Thymus (tissue), 11 donors: ENCODE measurements around the gene HEATR5B. TPM values are rescaled to one million over a fixed set of nuclear protein-coding genes. Genes with fewer than 3 reads are reported as not detected.

Experiments
- DNase-seq, 9 donors: peaks; one replicate each; pipeline ENCODE4 v3.0.0-alpha.2; 2013; ENCODE audit warnings: low spot score in 9 of 9, low read depth in 6 of 9, missing footprints in 1 of 9
- H3K27ac ChIP-seq, 2 donors: one replicate each; pipeline ENCODE4 v1.5.1; 2013; ENCODE audit warnings: control low read depth in 1 of 2, low read depth in 1 of 2, low read length in 1 of 2, mild to moderate bottlenecking in 1 of 2, moderate library complexity in 1 of 2
- H3K27me3 ChIP-seq, 2 donors: one replicate each; pipeline ENCODE4 v1.5.1; 2013; ENCODE audit warnings: low read length in 1 of 2; ENCODE audit not compliant: control insufficient read depth in 2 of 2, insufficient read depth in 1 of 2
- H3K36me3 ChIP-seq, 2 donors: one replicate each; pipeline ENCODE4 v1.5.1; 2013; ENCODE audit warnings: low read length in 1 of 2, mild to moderate bottlenecking in 1 of 2, moderate library complexity in 1 of 2; ENCODE audit not compliant: control insufficient read depth in 2 of 2, insufficient read depth in 2 of 2
- H3K4me1 ChIP-seq, 2 donors: one replicate each; pipeline ENCODE4 v1.5.1; 2013; ENCODE audit warnings: low read length in 2 of 2; ENCODE audit not compliant: control insufficient read depth in 2 of 2, insufficient read depth in 2 of 2
- H3K4me3 ChIP-seq, 2 donors: one replicate each; pipeline ENCODE4 v1.5.1; 2013; ENCODE audit warnings: low read length in 2 of 2, control low read depth in 1 of 2, mild to moderate bottlenecking in 1 of 2
- H3K9me3 ChIP-seq, 2 donors: one replicate each; pipeline ENCODE4 v1.5.1; 2013; ENCODE audit warnings: low read length in 1 of 2, mild to moderate bottlenecking in 1 of 2; ENCODE audit not compliant: control insufficient read depth in 2 of 2, insufficient read depth in 1 of 2
- WGBS: extraction: QIAGEN DNeasy Blood & Tissue Kit; methylation state at CpG from one replicate; pipeline ENCODE4 v1.1.7; 2013; 5-methylcytosine and 5-hydroxymethylcytosine counted together
- polyA plus RNA-seq: library from polyadenylated mRNA; stranded (reverse); fragments of 200-250 nt; gene quantifications from one replicate; pipeline ENCODE4 v1.2.3, GENCODE V29; 2013
- total RNA-seq: library from RNA; stranded (reverse); fragments of 120-200 nt; gene quantifications from one replicate; pipeline ENCODE4 v1.2.4, GENCODE V29; 2013
- donor health status: healthy.

HEATR5B gene
- total and polyA plus RNA-seq, 2 donors: 10.4 to 14.0 TPM

DNA sequence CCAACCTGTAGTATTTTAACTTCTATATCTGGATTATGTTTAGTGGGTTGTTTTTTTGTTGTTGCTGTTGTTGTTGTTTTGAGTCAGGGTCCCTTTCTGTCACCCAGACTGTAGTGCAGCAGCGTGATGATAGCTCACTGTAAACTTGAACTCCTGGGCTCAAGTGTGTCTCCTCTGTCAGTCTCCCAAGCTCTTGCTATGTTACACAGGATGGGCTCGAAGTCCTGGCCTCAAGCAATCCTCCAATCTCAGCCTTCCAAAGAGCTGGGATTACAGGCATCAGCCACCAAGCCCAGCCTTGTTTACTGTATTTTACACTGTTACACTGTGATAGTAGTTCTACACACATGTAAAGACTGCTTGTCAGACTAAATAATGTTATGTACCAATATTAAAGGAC is 108.1 kb downstream of the HEATR5B start:
- H3K27me3 ChIP-seq: no peaks in the 10 kb centered on the region
- H3K4me1 ChIP-seq: no peaks in the 10 kb centered on the region
- no peak for DNase-seq
- H3K27ac ChIP-seq: no peak overlapping the region
- no peaks in the 10 kb centered on the region for H3K36me3 ChIP-seq
- 96% methylated on average over 2 of the region's 2 CpGs for WGBS
- no peaks in the 10 kb centered on the region for H3K9me3 ChIP-seq
- H3K4me3 ChIP-seq: no peak overlapping the region

DNA sequence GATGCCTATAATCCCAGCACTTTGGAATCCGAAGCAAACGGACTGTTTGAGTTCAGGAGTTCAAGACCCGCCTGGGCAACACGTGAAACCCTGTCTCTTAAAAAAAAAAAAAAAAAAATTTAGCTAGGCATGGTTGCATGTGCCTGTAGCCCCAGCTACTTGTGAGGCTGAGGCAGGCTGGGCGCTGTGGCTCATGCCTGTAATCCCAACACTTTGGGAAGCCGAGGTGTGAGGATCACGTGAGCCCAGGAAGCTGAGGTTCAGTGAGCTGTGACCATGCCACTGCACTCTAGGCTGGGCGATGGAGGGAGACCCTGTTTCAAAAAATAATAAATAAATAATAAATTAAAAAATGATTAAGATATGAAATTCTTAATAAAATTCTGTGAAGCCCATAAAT is 108.9 kb downstream of the HEATR5B start:
- H3K9me3 ChIP-seq: no peaks in the 10 kb centered on the region
- WGBS: 97% methylated on average over 8 of the region's 8 CpGs
- no peaks in the 10 kb centered on the region for H3K4me1 ChIP-seq
- no peaks in the 10 kb centered on the region for H3K27me3 ChIP-seq
- no peak overlapping the region for H3K4me3 ChIP-seq
- H3K27ac ChIP-seq: no peak overlapping the region
- DNase-seq: no peak
- no peaks in the 10 kb centered on the region for H3K36me3 ChIP-seq

DNA sequence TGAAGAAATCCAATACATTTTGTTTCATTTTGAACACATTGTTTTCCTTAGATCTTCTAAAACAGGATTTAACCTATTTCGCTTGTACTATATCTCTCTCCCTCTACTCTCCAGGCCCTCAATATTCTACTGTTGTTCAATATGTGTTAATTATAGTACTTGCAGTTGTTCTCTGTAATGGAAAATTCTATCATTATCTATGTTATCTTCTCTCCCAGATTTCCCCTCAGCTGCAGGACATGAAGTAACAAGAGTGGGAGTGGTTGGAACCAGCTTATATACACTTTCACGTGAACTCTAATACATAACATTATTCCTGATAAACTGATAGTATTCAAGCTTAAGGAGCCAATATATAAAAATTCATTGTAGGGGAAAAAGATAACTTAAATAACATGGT is 110.9 kb downstream of the HEATR5B start:
- no peaks in the 10 kb centered on the region for H3K9me3 ChIP-seq
- no peaks in the 10 kb centered on the region for H3K27me3 ChIP-seq
- 92% methylated on average over 2 of the region's 2 CpGs for WGBS
- H3K4me1 ChIP-seq: no peaks in the 10 kb centered on the region
- H3K36me3 ChIP-seq: no peaks in the 10 kb centered on the region
- no peak overlapping the region for H3K27ac ChIP-seq
- no peak overlapping the region for H3K4me3 ChIP-seq
- no peak for DNase-seq

DNA sequence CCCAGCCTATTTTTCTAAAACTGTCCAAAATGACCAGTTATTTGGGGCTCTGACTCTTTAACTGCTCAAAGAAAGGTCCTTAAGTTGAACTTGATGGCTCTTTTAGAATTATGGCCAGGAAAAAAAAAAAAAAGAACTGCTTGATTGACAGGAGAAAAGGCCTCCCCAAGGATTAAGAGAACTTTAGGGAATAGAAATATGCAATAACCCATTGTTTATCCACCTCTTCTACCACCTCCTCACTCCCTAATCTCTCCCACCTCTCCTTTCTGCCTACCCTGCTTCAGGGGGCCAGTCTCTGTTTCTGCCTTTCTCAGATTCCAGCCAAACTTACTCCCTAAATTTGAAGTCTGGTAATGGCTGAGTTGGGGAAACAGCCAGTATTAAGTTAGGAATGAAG is 112.2 kb downstream of the HEATR5B start:
- Histone ChIP-seq H3K27me3 (no peaks in the 10 kb centered on the region), H3K27ac (no peak overlapping the region), H3K36me3 (no peaks in the 10 kb centered on the region), H3K9me3 (no peaks in the 10 kb centered on the region), H3K4me1 (peaks cover 0 to 3% of the 10 kb centered on the region in 2 donors), H3K4me3 (no peak overlapping the region)
- no peak for DNase-seq

DNA sequence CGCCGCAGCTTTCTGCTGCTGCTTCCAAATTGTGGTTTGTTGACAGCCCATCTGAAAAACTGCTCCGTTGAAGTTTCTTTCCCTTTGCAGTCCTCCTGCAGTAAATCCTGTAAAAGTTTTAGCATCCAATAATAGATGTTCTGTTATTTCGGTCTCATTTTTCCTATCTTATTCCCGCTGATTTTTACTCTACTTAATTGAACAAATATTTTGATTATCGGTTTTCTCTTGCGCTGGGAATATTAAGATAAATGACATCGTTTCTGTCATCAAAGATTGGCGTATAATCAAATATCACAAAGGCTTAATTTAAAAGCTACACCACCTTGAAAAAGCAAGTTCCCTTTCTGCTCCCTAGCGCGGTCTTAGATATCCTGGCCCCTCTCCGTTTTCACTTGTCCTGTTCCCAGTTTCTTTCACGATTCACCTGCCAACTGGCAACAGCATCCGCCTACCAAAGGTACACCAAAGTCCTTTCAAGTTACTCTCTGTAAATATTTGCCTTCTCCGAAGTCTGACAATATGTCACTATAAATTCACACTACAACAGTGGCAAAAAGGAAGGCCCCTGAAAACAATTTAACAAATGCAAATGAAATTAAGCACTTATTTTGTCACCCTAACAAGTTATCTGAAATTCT is 116.8 kb downstream of the HEATR5B start:
- Histone ChIP-seq H3K9me3 (no peaks in the 10 kb centered on the region), H3K27ac (peak overlapping the region; percentile 94 to 97), H3K27me3 (no peaks in the 10 kb centered on the region), H3K36me3 (no peaks in the 10 kb centered on the region), H3K4me1 (peaks cover 3 to 10% of the 10 kb centered on the region in 2 donors), H3K4me3 (peak overlapping the region; percentile 77 to 96)
- DNase-seq: peak in 1 of 9 donors; percentile 28
- WGBS: 33% methylated on average over 15 of the region's 15 CpGs

DNA sequence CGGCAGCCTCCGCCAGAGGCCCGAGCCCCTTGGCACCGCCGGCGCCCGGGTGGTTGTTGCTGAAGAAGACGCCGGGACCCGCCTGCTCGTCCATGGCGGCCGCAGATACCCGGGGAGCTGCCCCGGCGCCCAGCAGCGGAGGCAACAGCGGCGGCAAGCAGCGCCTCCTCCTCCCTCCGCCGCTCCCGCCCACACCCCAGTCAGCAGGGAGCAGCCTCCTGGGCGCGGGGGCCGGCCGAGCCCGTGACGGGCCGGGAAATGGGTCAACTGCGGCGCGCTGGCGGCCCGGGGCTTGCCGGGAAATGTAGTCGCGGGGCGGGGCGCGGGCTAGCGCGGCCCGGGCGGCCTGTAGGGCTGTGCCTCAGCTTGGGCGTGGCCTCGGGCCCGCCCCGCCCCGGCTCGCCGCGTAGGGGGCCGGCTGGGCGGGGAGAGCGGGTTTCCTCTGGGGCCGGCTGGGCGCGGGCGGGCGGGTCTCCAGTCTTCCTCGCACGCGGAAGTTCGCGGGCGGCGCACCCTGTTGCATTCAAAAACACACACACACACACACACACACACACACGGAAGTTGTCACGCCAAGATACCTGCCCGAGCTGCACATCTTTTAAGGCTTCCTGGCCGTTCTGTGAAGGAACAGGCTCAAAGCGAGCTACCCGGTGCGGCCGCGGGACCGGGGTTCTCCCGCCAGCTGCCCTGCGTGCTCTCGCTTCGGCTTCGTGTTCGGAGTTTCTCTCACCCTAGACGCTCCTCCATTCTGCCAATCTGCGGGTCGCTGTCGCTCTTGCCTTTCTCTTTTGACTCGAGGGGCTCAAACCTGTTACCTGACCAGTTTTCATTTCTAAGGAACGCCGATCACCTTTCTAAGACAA is 117.6 kb downstream of the HEATR5B start, which contains the start of gene STRN:
STRN (minus strand) TSS at position 167 of the 866 bp plus-strand sequence; CDS start at position 94, 73 bp downstream.
- H3K36me3 ChIP-seq: no peaks in the 10 kb centered on the region
- H3K4me3 ChIP-seq: peak within 1 kb of the TSS; percentile 85 to 96
- H3K9me3 ChIP-seq: no peaks in the 10 kb centered on the region
- H3K27ac ChIP-seq: peak within 1 kb of the TSS; percentile 94 to 97
- peaks cover 3 to 10% of the 10 kb centered on the region in 2 donors for H3K4me1 ChIP-seq
- peak; percentile 72 to 98 (median 97) for DNase-seq
- WGBS: under 1% methylated on average over 91 of the region's 91 CpGs
- H3K27me3 ChIP-seq: no peaks in the 10 kb centered on the region

DNA sequence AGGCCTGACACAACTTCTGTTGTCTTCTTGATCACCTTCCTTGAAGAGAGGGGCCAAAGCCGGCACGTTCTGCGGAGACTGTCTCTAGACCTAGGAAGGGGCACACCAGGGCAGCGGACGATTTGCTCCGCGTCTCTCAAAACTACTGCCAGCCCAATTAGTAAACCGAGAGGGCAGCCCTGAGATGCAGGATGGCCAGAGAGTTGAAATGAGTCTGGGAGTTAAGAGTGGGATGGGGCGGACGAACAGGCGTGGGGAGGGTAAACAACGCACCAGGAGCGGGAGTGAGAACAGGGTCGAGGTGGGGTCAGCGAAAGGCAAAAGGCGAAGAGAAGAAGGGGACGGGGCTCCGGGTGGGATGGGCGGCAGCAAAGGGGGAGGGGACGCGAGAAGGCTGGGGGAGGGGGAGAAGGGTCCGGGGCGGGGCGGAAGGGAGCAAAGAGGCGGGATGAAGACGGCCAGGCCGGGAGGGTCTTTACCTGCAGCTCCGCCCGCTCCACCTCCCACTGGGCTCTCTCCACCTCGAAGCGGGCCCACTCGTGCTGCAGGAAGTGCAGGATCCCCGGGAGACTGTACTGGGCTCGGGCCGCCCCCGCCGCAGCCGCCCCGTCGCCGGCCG is 118.3 kb downstream of the HEATR5B start:
- DNase-seq: peak in 4 of 9 donors; percentile 18 to 53 (median 28)
- no peaks in the 10 kb centered on the region for H3K36me3 ChIP-seq
- H3K9me3 ChIP-seq: no peaks in the 10 kb centered on the region
- peak overlapping the region; percentile 43 to 67 for H3K27ac ChIP-seq
- H3K27me3 ChIP-seq: no peaks in the 10 kb centered on the region
- H3K4me1 ChIP-seq: peaks cover 3 to 10% of the 10 kb centered on the region in 2 donors
- H3K4me3 ChIP-seq: peak overlapping the region; percentile 85 to 96
- under 1% methylated on average over 42 of the region's 42 CpGs for WGBS

DNA sequence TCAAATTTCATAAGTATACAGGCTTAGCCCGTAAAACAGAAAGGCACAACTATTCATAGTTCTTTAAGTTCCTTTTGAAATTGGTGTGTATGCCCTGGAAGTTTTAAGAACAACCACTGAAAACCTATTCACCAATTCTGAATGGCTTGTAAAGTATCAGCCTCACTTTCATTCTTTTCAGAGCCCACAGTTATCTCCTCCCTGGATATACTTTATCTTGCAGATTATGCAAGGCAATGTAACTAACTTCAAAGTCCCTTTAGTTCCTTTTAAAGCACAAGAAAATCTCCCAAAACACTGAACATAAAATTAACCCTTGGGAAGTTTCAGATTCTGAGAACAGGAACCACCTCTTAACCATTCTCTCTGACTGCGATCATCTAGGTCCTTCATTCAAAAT is 119.0 kb downstream of the HEATR5B start:
- Histone ChIP-seq H3K27me3 (no peaks in the 10 kb centered on the region), H3K36me3 (no peaks in the 10 kb centered on the region), H3K27ac (no peak overlapping the region), H3K4me3 (peak overlapping the region; percentile 85 to 96), H3K9me3 (no peaks in the 10 kb centered on the region), H3K4me1 (peaks cover 3 to 10% of the 10 kb centered on the region in 2 donors)
- WGBS: 55% methylated on average over 2 of the region's 2 CpGs
- DNase-seq: peak in 1 of 9 donors; percentile 32
